Psoas muscle (tissue), 8 donors: ENCODE measurements around the gene NOXO1. TPM values are rescaled to one million over a fixed set of nuclear protein-coding genes. Genes with fewer than 3 reads are reported as not detected.

ENCODE experiments used
- ATAC-seq, 4 donors: fragments of 200-7000 bp; cut with Tn5 transposase; one replicate each; pipeline ENCODE4 v1.9.1; 2020; ENCODE audit warnings: moderate library complexity in 3 of 4, mild to moderate bottlenecking in 2 of 4
- DNase-seq, 2 donors: peaks; one replicate each; pipeline ENCODE4 v3.0.0-alpha.2; 2020
- H3K27ac ChIP-seq: fragments of 200-600 bp; one replicate; pipeline ENCODE4 v1.8.0; 2022
- H3K27me3 ChIP-seq, 3 donors: fragments of 200-600 bp in 1 of 3; one replicate each; pipeline versions ENCODE4 v1.6.1 to v1.8.0; 2013 to 2022; ENCODE audit warnings: low read length in 2 of 3, mild to moderate bottlenecking in 2 of 3, moderate library complexity in 1 of 3; ENCODE audit not compliant: insufficient read depth in 3 of 3
- H3K36me3 ChIP-seq, 2 donors: fragments of 200-600 bp in 1 of 2; one replicate each; pipeline versions ENCODE4 v1.6.1 to v1.8.0; 2013 to 2022; ENCODE audit warnings: low read depth in 1 of 2, mild to moderate bottlenecking in 1 of 2, moderate library complexity in 1 of 2; ENCODE audit not compliant: insufficient read depth in 1 of 2
- H3K4me1 ChIP-seq: fragments of 200-600 bp; one replicate; pipeline ENCODE4 v1.8.0; 2022
- H3K4me3 ChIP-seq: fragments of 200-600 bp; one replicate; pipeline ENCODE4 v1.8.0; 2022; ENCODE audit warnings: mild to moderate bottlenecking
- H3K9me3 ChIP-seq: fragments of 200-600 bp; one replicate; pipeline ENCODE4 v1.8.0; 2022
- CTCF ChIP-seq: fragments of 200-600 bp; IDR thresholded peaks from one replicate; pipeline ENCODE4 v1.8.0; 2022; ENCODE audit warnings: antibody characterized with exemption
- WGBS, 3 donors: extraction: QIAGEN DNeasy Blood & Tissue Kit; methylation state at CpG; one replicate each; pipeline versions ENCODE4 v1.1.6 to v1.1.7; 2013; 5-methylcytosine and 5-hydroxymethylcytosine counted together
- intact Hi-C, 2 donors: fragments of 100-400 bp; cut with DNase I; formaldehyde crosslinking; loops; one replicate each; pipeline versions ENCODE4 v1.11.0 to v1.14.2; 2022
- long read RNA-seq, 2 donors: library from polyadenylated mRNA; unstranded; transcript quantifications; one replicate each; pipeline ENCODE4 v2.0.0, GENCODE V29; 2021
- polyA plus RNA-seq, 3 donors: library from polyadenylated mRNA; stranded (reverse); fragments of 200-250 nt; gene quantifications; one replicate each; pipeline ENCODE4 v1.2.3, GENCODE V29; 2013
- total RNA-seq, 4 donors: library from RNA; stranded (reverse); fragmentation: NEBNext Ultra II Directional in 2 of 4; extraction: Animal tissue kit (Norgen Biotek cat#: 25700) in 2 of 4; gene quantifications; one replicate each; pipeline versions ENCODE4 v1.2.1 to v1.2.4, GENCODE V29; 2021 to 2023
- donor health status: healthy with polysubstance abuse.
- donor health status: DM: no; HTN: no; CAD: no; lungs with moderate emphysema.
- donor health status: Bipolar disorder and iron deficiency.
- donor health status: healthy.
- donor health status: DM: yes; HTN: yes; CAD: no.
- donor health status: DM: no; HTN: no; CAD: no.
- donor health status: DM: no; HTN: no; CAD: no.
- donor health status: DM: yes; HTN: yes; CAD: no.

The NOXO1 gene
- total RNA-seq (under 1 TPM in 1 of 4 donors, not detected in 3; 0.20 TPM), polyA plus RNA-seq (under 1 TPM; 0.27 to 0.77 (median 0.39) TPM)
- long read RNA-seq, donor 1, partial matches to known transcripts = 0 of 1 reads
- long read RNA-seq, donor 1, other reads (novel, unspliced or antisense) = 1 of 1 reads
- long read RNA-seq, donor 2 = 0 reads

- intact Hi-C loops = no loop called here
- 50 to 75% (median 62%) methylated on average over 6 of the region's 6 CpGs for WGBS, 3 donors
- Histone ChIP-seq H3K4me1 (peaks cover 32% of the 10 kb centered on the region), H3K27me3 (no peaks in the 10 kb centered on the region), H3K36me3 (peaks cover 9 to 43% of the 10 kb centered on the region in 2 donors), H3K27ac (no peak within 1 kb of the TSS), H3K9me3 (no peaks in the 10 kb centered on the region), H3K4me3 (no peak within 1 kb of the TSS)
- DNase-seq (no peak), ATAC-seq (no peak)
- no peak for TF ChIP-seq CTCF
These were observed at the start of gene NOXO1 for GRCh38 chr16:1981398-1981836. TSS of gene NOXO1 (minus strand) at chr16:1981469. CDS start at chr16:1981179, 290 bp downstream.

- TF ChIP-seq CTCF = no peak
- Histone ChIP-seq H3K27me3 (no peaks in the 10 kb centered on the region), H3K27ac (no peak overlapping the region), H3K9me3 (no peaks in the 10 kb centered on the region), H3K4me3 (peak overlapping the region; percentile 78), H3K4me1 (peaks cover 21% of the 10 kb centered on the region), H3K36me3 (peaks cover 0 to 5% of the 10 kb centered on the region in 2 donors)
- 75 to 84% (median 75%) methylated on average over 11 of the region's 11 CpGs for WGBS, 3 donors
- no peak for DNase-seq
- intact Hi-C loops = no loop called here
- no peak for ATAC-seq
These were observed 48.8 kb upstream of the NOXO1 start for GRCh38 chr16:2030036-2030435.

GRCh38 chr16:2029350-2029749 is 48.1 kb upstream of the NOXO1 start:
- Histone ChIP-seq H3K4me3 (peak overlapping the region; percentile 78), H3K4me1 (peaks cover 21% of the 10 kb centered on the region), H3K9me3 (no peaks in the 10 kb centered on the region), H3K36me3 (peaks cover 0 to 5% of the 10 kb centered on the region in 2 donors), H3K27me3 (no peaks in the 10 kb centered on the region), H3K27ac (no peak overlapping the region)
- 68 to 78% (median 72%) methylated on average over 17 to 22 of the region's 22 CpGs for WGBS, 3 donors
- TF ChIP-seq CTCF = no peak
- ATAC-seq (no peak), DNase-seq (no peak)
- intact Hi-C loops = no loop called here

GRCh38 chr16:2028620-2029220 is 47.5 kb upstream of the NOXO1 start:
- ATAC-seq (no peak), DNase-seq (no peak)
- intact Hi-C loops = no loop called here
- peak overlapping the region; percentile 78 for H3K4me3 ChIP-seq
- no peaks in the 10 kb centered on the region for H3K27me3 ChIP-seq
- no peak for TF ChIP-seq CTCF
- H3K27ac ChIP-seq = no peak overlapping the region
- WGBS, 3 donors = 77 to 85% (median 78%) methylated on average over 16 to 18 of the region's 18 CpGs
- peaks cover 0 to 5% of the 10 kb centered on the region in 2 donors for H3K36me3 ChIP-seq
- peaks cover 21% of the 10 kb centered on the region for H3K4me1 ChIP-seq
- no peaks in the 10 kb centered on the region for H3K9me3 ChIP-seq

- ATAC-seq (no peak), DNase-seq (no peak)
- intact Hi-C loops = no loop called here
- 62 to 71% (median 66%) methylated on average over 3 of the region's 3 CpGs for WGBS, 3 donors
- H3K27ac ChIP-seq = no peak overlapping the region
- H3K36me3 ChIP-seq = peaks cover 0 to 5% of the 10 kb centered on the region in 2 donors
- H3K27me3 ChIP-seq = no peaks in the 10 kb centered on the region
- no peaks in the 10 kb centered on the region for H3K9me3 ChIP-seq
- peak overlapping the region; percentile 78 for H3K4me3 ChIP-seq
- H3K4me1 ChIP-seq = peaks cover 21% of the 10 kb centered on the region
- no peak for TF ChIP-seq CTCF
These were observed 46.9 kb upstream of the NOXO1 start for GRCh38 chr16:2028146-2028545.
